ENCODE data around the gene C17orf113. TPM values are rescaled to one million over a fixed set of nuclear protein-coding genes. Genes with fewer than 3 reads are reported as not detected.
"Not testable (repeated sequence)": the region's sequence is repeated elsewhere in the genome, so short reads cannot be mapped to it uniquely, and the experiment has no call there.

C17orf113 gene
- total RNA-seq, 1 experiment from 2014 or later = 3.7 TPM

GRCh38 chr17:42016941-42017865, 33.2 kb downstream of the C17orf113 start, which contains the start of gene DNAJC7:
Gene DNAJC7, minus strand, starts transcription at chr17:42017439. Its CDS starts 23 bp downstream, at chr17:42017416.
- peak; percentile 87 for DNase-seq (ENCODE audit: low spot score)

GRCh38 chr17:42016411-42016831, 34.0 kb downstream of the C17orf113 start:
- peak; percentile 26 for DNase-seq (ENCODE audit: low spot score)

- DNase-seq (ENCODE audit: low spot score) = not testable (repeated sequence)
Measured at GRCh38 chr17:42013740-42014139, 36.7 kb downstream of the C17orf113 start.

GRCh38 chr17:42012363-42012762, 38.0 kb downstream of the C17orf113 start:
- not testable (repeated sequence) for DNase-seq (ENCODE audit: low spot score)

- DNase-seq (ENCODE audit: low spot score) = peak; percentile 33
Measured at GRCh38 chr17:42010898-42011516, 39.4 kb downstream of the C17orf113 start.

GRCh38 chr17:42010266-42010680, 40.1 kb downstream of the C17orf113 start:
- not testable (repeated sequence) for DNase-seq (ENCODE audit: low spot score)

- DNase-seq (ENCODE audit: low spot score) = no peak
Measured at GRCh38 chr17:42009170-42009569, 41.2 kb downstream of the C17orf113 start.

GRCh38 chr17:42005166-42005565, 45.2 kb downstream of the C17orf113 start:
- DNase-seq (ENCODE audit: low spot score) = no peak

GRCh38 chr17:42002792-42003301, 47.6 kb downstream of the C17orf113 start:
- peak; percentile 50 for DNase-seq (ENCODE audit: low spot score)

GRCh38 chr17:42002175-42002791, 48.1 kb downstream of the C17orf113 start:
- DNase-seq (ENCODE audit: low spot score) = no peak

GRCh38 chr17:42001729-42002128, 48.7 kb downstream of the C17orf113 start:
- no peak for DNase-seq (ENCODE audit: low spot score)

- no peak for DNase-seq (ENCODE audit: low spot score)
Measured at GRCh38 chr17:42000413-42001133, 49.8 kb downstream of the C17orf113 start.

- no peak for DNase-seq (ENCODE audit: low spot score)
Measured at GRCh38 chr17:41998497-41998896, 51.9 kb downstream of the C17orf113 start.

GRCh38 chr17:41996855-41997164, 53.6 kb downstream of the C17orf113 start:
- no peak for DNase-seq (ENCODE audit: low spot score)

- DNase-seq (ENCODE audit: low spot score) = no peak
Measured at GRCh38 chr17:41992576-41992975, 57.8 kb downstream of the C17orf113 start.

GRCh38 chr17:41989702-41990419, 60.5 kb downstream of the C17orf113 start:
- DNase-seq (ENCODE audit: low spot score) = no peak

- DNase-seq (ENCODE audit: low spot score) = no peak
Measured at GRCh38 chr17:41988418-41988817, 62.0 kb downstream of the C17orf113 start.
